Ovary (tissue), 9 donors: ENCODE measurements around the gene PRKD3. TPM values are rescaled to one million over a fixed set of nuclear protein-coding genes. Genes with fewer than 3 reads are reported as not detected.

Experiments used
- DNase-seq, 5 donors: peaks; one replicate each; pipeline ENCODE4 v3.0.0-alpha.2; 2019 to 2020
- H3K27ac ChIP-seq, 2 donors: fragments of 200-600 bp; one replicate each; pipeline versions ENCODE4 v1.5.1 to v1.8.0; 2019 to 2022
- H3K27me3 ChIP-seq: fragments of 200-600 bp; one replicate; pipeline ENCODE4 v1.8.0; 2022
- H3K36me3 ChIP-seq: fragments of 200-600 bp; sonication (generic); one replicate; pipeline ENCODE4 v1.5.1; 2019
- H3K4me1 ChIP-seq: one replicate; pipeline ENCODE4 v1.8.1; 2013; ENCODE audit warnings: mild to moderate bottlenecking, moderate library complexity; ENCODE audit not compliant: insufficient read depth
- H3K4me3 ChIP-seq: fragments of 200-600 bp; sonication (generic); one replicate; pipeline ENCODE4 v1.5.1; 2017
- H3K9me3 ChIP-seq, 2 donors: fragments of 200-600 bp in 1 of 2; sonication (generic) in 1 of 2; one replicate each; pipeline versions ENCODE4 v1.5.1 to v1.8.1; 2013 to 2019; ENCODE audit warnings: mild to moderate bottlenecking in 1 of 2, moderate library complexity in 1 of 2
- CTCF ChIP-seq, 3 donors: fragments of 450-650 bp in 2 of 3; fragments of 200-600 bp in 1 of 3; IDR thresholded peaks; one replicate each; pipeline versions ENCODE4 v1.5.1 to v1.8.0; 2016 to 2022; ENCODE audit warnings: antibody characterized with exemption in 3 of 3, mild to moderate bottlenecking in 1 of 3
- EP300 ChIP-seq: sonication (generic); formaldehyde crosslinking; IDR thresholded peaks from one replicate; pipeline ENCODE4 v1.6.1; 2017; ENCODE audit warnings: antibody characterized with exemption
- POLR2A ChIP-seq: fragments of 450-650 bp; IDR thresholded peaks from one replicate; pipeline ENCODE4 v1.6.1; 2017; ENCODE audit warnings: antibody characterized with exemption, mild to moderate bottlenecking, moderate library complexity
- WGBS, 3 donors: extraction: QIAGEN DNeasy Blood & Tissue Kit in 1 of 3; methylation state at CpG; one replicate each; pipeline versions ENCODE4 v1.1.5 to v1.1.7; 2013 to 2017; 5-methylcytosine and 5-hydroxymethylcytosine counted together
- intact Hi-C, 4 donors: fragments of 100-400 bp; cut with DNase I; formaldehyde crosslinking; loops; one replicate each; pipeline versions ENCODE4 v1.11.0 to v1.15.1; 2022 to 2023
- polyA plus RNA-seq, 2 donors: library from polyadenylated mRNA; stranded (reverse); fragments of 200-250 nt in 1 of 2; fragments of 350-450 nt in 1 of 2; fragmentation: Illumina TruSeq in 1 of 2; extraction: RNeasy Lipid Tissue Mini Kit (QIAGEN cat#74804) in 1 of 2; gene quantifications; one replicate each; pipeline ENCODE4 v1.2.3, GENCODE V29; 2013 to 2014
- total RNA-seq, 7 donors: library from RNA; depleted of rRNA in 2 of 7; stranded (reverse); fragments of >200 nt in 2 of 7; fragmentation: NEBNext Ultra II Directional in 3 of 7; extraction: Animal tissue kit (Norgen Biotek cat#: 25700) in 3 of 7; gene quantifications; one replicate each; pipeline versions ENCODE4 v1.1.0 to v1.2.4, GENCODE V29; 2016 to 2023
- donor health status: DM: no; HTN: no; CAD: no; lungs with moderate emphysema.
- donor health status: DM: no; HTN: no; CAD: no.
- donor health status: Bipolar disorder and iron deficiency.
- donor health status: DM: yes; HTN: yes; CAD: no.
- donor health status: DM: no; HTN: no; CAD: no.
- donor health status: DM: yes; HTN: yes; CAD: no.

PRKD3 gene
- total and polyA plus RNA-seq, 9 donors: 13.7 to 48.8 (median 38.5) TPM

- intact Hi-C loops: no loop called here
- Histone ChIP-seq H3K36me3 (no peaks in the 10 kb centered on the region), H3K27me3 (no peaks in the 10 kb centered on the region), H3K27ac (no peak overlapping the region), H3K4me3 (no peak overlapping the region), H3K9me3 (no peaks in the 10 kb centered on the region), H3K4me1 (no peaks in the 10 kb centered on the region)
- no peak for DNase-seq
- TF ChIP-seq POLR2A: no peak
- no peak for TF ChIP-seq EP300
- TF ChIP-seq CTCF (IDR thresholded peaks at IDR 0.05): no peak
- 89 to 96% (median 91%) methylated on average over 1 of the region's 1 CpG for WGBS, 3 donors
Observed at GRCh38 chr2:37357069-37357468, 32.4 kb upstream of the PRKD3 start.

GRCh38 chr2:37356299-37356698 lies 31.7 kb upstream of the PRKD3 start:
- Histone ChIP-seq H3K4me3 (no peak overlapping the region), H3K27ac (no peak overlapping the region), H3K36me3 (no peaks in the 10 kb centered on the region), H3K4me1 (no peaks in the 10 kb centered on the region), H3K27me3 (no peaks in the 10 kb centered on the region), H3K9me3 (no peaks in the 10 kb centered on the region)
- TF ChIP-seq CTCF (IDR thresholded peaks at IDR 0.05) (no peak), POLR2A (no peak), EP300 (no peak)
- DNase-seq: no peak
- intact Hi-C loops: no loop called here
- 50 to 57% (median 56%) methylated on average over 6 of the region's 6 CpGs for WGBS, 3 donors

GRCh38 chr2:37355735-37356134 lies 31.1 kb upstream of the PRKD3 start:
- Histone ChIP-seq H3K27ac (no peak overlapping the region), H3K36me3 (no peaks in the 10 kb centered on the region), H3K9me3 (no peaks in the 10 kb centered on the region), H3K4me3 (no peak overlapping the region), H3K27me3 (no peaks in the 10 kb centered on the region), H3K4me1 (no peaks in the 10 kb centered on the region)
- no peak for TF ChIP-seq CTCF (IDR thresholded peaks at IDR 0.05)
- no peak for TF ChIP-seq EP300
- TF ChIP-seq POLR2A: no peak
- WGBS, 3 donors: 93 to 94% (median 94%) methylated on average over 7 of the region's 7 CpGs
- intact Hi-C loops: no loop called here
- DNase-seq: no peak

GRCh38 chr2:37354531-37354930 lies 29.9 kb upstream of the PRKD3 start:
- Histone ChIP-seq H3K4me1 (no peaks in the 10 kb centered on the region), H3K27ac (no peak overlapping the region), H3K36me3 (no peaks in the 10 kb centered on the region), H3K27me3 (no peaks in the 10 kb centered on the region), H3K4me3 (no peak overlapping the region), H3K9me3 (no peaks in the 10 kb centered on the region)
- no peak for TF ChIP-seq CTCF (IDR thresholded peaks at IDR 0.05)
- no peak for TF ChIP-seq EP300
- no peak for TF ChIP-seq POLR2A
- intact Hi-C loops: no loop called here
- 78 to 87% (median 82%) methylated on average over 3 of the region's 3 CpGs for WGBS, 3 donors
- DNase-seq: no peak

GRCh38 chr2:37350034-37350433 lies 25.4 kb upstream of the PRKD3 start:
- Histone ChIP-seq H3K27me3 (no peaks in the 10 kb centered on the region), H3K4me1 (no peaks in the 10 kb centered on the region), H3K36me3 (no peaks in the 10 kb centered on the region), H3K27ac (no peak overlapping the region), H3K9me3 (no peaks in the 10 kb centered on the region), H3K4me3 (no peak overlapping the region)
- TF ChIP-seq POLR2A: no peak
- TF ChIP-seq EP300: no peak
- TF ChIP-seq CTCF (IDR thresholded peaks at IDR 0.05): no peak
- 44 to 58% (median 51%) methylated on average over 3 of the region's 3 CpGs for WGBS, 3 donors
- DNase-seq: peak in 1 of 5 donors; percentile 20
- intact Hi-C loops: no loop called here
